ENCODE measurements around the gene FIGNL2.

DNA sequence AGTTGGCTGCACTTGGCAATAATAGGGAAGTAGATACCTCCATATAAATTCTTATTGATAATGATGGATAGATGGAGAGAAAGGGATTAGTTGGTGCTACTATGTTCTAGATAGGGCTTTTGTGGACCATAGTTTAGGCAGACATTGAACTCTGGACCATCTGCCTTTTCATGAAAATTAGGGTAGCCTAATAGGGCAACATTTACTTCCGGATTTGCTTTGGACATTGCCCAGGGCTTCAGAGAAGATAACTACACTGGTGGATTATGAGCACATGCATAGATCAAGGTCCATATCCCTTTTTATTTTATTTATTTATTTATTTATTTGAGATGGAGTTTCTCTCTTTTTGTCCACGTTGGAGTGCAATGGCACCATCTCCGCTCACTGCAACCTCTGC lies 70.5 kb downstream of the FIGNL2 start:
- TF ChIP-seq, protein P1, sequence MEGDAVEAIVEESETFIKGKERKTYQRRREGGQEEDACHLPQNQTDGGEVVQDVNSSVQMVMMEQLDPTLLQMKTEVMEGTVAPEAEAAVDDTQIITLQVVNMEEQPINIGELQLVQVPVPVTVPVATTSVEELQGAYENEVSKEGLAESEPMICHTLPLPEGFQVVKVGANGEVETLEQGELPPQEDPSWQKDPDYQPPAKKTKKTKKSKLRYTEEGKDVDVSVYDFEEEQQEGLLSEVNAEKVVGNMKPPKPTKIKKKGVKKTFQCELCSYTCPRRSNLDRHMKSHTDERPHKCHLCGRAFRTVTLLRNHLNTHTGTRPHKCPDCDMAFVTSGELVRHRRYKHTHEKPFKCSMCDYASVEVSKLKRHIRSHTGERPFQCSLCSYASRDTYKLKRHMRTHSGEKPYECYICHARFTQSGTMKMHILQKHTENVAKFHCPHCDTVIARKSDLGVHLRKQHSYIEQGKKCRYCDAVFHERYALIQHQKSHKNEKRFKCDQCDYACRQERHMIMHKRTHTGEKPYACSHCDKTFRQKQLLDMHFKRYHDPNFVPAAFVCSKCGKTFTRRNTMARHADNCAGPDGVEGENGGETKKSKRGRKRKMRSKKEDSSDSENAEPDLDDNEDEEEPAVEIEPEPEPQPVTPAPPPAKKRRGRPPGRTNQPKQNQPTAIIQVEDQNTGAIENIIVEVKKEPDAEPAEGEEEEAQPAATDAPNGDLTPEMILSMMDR (IDR thresholded peaks at IDR 0.05 in 2 of 3, conservative IDR thresholded peaks at IDR 0.05 in 1 of 3; ENCODE audit: borderline replicate concordance in 1 of 3, insufficient read depth in 1 of 3, low read depth in 2 of 3, low read length in 2 of 3) = no peak
- TF ChIP-seq ZFX (IDR thresholded peaks at IDR 0.05) = no peak
- TF ChIP-seq TCF7L2 (IDR thresholded peaks at IDR 0.05; ENCODE audit: borderline replicate concordance, extremely low read depth, insufficient read depth, insufficient read length) = no peak
- no peak for TF ChIP-seq POLR2A (IDR thresholded peaks at IDR 0.05; ENCODE audit: borderline replicate concordance, extremely low read depth, insufficient read depth, insufficient read length)
- TF ChIP-seq POLR2AphosphoS5 (IDR thresholded peaks at IDR 0.05; ENCODE audit: low read depth, low read length) = no peak
- TF ChIP-seq, protein P2, sequence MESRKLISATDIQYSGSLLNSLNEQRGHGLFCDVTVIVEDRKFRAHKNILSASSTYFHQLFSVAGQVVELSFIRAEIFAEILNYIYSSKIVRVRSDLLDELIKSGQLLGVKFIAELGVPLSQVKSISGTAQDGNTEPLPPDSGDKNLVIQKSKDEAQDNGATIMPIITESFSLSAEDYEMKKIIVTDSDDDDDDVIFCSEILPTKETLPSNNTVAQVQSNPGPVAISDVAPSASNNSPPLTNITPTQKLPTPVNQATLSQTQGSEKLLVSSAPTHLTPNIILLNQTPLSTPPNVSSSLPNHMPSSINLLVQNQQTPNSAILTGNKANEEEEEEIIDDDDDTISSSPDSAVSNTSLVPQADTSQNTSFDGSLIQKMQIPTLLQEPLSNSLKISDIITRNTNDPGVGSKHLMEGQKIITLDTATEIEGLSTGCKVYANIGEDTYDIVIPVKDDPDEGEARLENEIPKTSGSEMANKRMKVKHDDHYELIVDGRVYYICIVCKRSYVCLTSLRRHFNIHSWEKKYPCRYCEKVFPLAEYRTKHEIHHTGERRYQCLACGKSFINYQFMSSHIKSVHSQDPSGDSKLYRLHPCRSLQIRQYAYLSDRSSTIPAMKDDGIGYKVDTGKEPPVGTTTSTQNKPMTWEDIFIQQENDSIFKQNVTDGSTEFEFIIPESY (IDR thresholded peaks at IDR 0.05; ENCODE audit: extremely low read depth, insufficient replicate concordance, low read length) = no peak
- no peak for TF ChIP-seq YY1 (IDR thresholded peaks at IDR 0.05; ENCODE audit: extremely low read depth, insufficient replicate concordance, low read depth, low read length)
- TF ChIP-seq SP1 (IDR thresholded peaks at IDR 0.05; ENCODE audit: low read depth) = no peak
- TF ChIP-seq, protein P3, sequence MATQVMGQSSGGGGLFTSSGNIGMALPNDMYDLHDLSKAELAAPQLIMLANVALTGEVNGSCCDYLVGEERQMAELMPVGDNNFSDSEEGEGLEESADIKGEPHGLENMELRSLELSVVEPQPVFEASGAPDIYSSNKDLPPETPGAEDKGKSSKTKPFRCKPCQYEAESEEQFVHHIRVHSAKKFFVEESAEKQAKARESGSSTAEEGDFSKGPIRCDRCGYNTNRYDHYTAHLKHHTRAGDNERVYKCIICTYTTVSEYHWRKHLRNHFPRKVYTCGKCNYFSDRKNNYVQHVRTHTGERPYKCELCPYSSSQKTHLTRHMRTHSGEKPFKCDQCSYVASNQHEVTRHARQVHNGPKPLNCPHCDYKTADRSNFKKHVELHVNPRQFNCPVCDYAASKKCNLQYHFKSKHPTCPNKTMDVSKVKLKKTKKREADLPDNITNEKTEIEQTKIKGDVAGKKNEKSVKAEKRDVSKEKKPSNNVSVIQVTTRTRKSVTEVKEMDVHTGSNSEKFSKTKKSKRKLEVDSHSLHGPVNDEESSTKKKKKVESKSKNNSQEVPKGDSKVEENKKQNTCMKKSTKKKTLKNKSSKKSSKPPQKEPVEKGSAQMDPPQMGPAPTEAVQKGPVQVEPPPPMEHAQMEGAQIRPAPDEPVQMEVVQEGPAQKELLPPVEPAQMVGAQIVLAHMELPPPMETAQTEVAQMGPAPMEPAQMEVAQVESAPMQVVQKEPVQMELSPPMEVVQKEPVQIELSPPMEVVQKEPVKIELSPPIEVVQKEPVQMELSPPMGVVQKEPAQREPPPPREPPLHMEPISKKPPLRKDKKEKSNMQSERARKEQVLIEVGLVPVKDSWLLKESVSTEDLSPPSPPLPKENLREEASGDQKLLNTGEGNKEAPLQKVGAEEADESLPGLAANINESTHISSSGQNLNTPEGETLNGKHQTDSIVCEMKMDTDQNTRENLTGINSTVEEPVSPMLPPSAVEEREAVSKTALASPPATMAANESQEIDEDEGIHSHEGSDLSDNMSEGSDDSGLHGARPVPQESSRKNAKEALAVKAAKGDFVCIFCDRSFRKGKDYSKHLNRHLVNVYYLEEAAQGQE (IDR thresholded peaks at IDR 0.05; ENCODE audit: low read depth) = no peak
- TF ChIP-seq EZH2 (IDR thresholded peaks at IDR 0.05) = no peak
- TF ChIP-seq CEBPB (IDR thresholded peaks at IDR 0.05; ENCODE audit: low read depth) = no peak
